ENCODE data around the gene ZNF341.
"Not testable (repeated sequence)": the region's sequence is repeated elsewhere in the genome, so short reads cannot be mapped to it uniquely, and the experiment has no call there.

The ZNF341 gene

DNA sequence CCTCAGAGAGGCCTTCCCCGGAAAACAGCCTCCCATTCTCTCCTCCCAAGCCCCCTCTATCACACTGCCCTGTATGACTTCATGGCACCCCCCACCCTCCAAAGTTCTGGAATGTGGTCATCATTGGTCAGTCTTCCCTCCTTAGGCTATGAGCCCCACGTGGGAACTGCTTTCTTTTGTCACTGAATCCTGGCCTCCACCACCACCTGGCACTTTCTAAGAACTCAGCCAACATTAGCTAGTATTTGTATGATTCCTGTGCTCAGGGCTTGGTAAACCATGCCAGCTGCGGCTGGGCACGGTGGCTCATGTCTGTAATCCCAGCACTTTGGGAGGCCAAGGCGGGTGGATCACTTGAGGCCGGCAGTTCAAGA, 37.2 kb upstream of the ZNF341 start:
- DNase-seq (ENCODE audit: low read depth) = no peak
- TF ChIP-seq CTCF (IDR thresholded peaks at IDR 0.05; ENCODE audit: control insufficient read depth, extremely low read depth, insufficient read depth) = no peak
- no peak overlapping the region for H3K4me3 ChIP-seq (ENCODE audit: low read depth, low read length)

DNA sequence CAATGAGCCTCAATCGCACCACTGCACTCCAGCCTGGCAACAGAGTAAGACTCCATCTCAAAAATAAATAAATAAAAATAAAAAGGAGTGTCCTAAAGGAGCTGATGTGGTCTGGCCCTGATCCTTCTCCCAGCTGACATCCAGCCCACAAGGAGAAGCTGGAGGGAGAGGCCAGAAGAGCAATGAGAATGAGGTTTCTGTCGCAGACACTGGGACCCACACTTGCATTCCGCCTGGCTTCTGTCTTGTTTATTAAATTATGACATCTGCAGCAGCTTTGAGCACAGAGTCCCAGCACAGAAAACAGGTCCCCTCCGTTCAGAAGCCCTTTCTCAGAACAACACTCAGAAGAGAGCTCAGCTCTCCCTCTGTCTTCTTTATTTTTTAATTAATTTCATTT, 35.3 kb upstream of the ZNF341 start:
- no peak for TF ChIP-seq CTCF (IDR thresholded peaks at IDR 0.05; ENCODE audit: control insufficient read depth, extremely low read depth, insufficient read depth)
- DNase-seq (ENCODE audit: low read depth) = no peak
- H3K4me3 ChIP-seq (ENCODE audit: low read depth, low read length) = no peak overlapping the region

GRCh38 chr20:33697129-33697528, 34.7 kb upstream of the ZNF341 start:
- TF ChIP-seq CTCF (IDR thresholded peaks at IDR 0.05; ENCODE audit: control insufficient read depth, extremely low read depth, insufficient read depth) = no peak
- DNase-seq (ENCODE audit: low read depth) = no peak

GRCh38 chr20:33698966-33699365, 32.8 kb upstream of the ZNF341 start:
- DNase-seq (ENCODE audit: low read depth); H3K4me3 ChIP-seq (ENCODE audit: low read depth, low read length): not testable (repeated sequence)

More at GRCh38 chr20:33697129-33697528, 34.7 kb upstream of the ZNF341 start:
- H3K4me3 ChIP-seq (ENCODE audit: low read depth, low read length) = no peak overlapping the region

DNA sequence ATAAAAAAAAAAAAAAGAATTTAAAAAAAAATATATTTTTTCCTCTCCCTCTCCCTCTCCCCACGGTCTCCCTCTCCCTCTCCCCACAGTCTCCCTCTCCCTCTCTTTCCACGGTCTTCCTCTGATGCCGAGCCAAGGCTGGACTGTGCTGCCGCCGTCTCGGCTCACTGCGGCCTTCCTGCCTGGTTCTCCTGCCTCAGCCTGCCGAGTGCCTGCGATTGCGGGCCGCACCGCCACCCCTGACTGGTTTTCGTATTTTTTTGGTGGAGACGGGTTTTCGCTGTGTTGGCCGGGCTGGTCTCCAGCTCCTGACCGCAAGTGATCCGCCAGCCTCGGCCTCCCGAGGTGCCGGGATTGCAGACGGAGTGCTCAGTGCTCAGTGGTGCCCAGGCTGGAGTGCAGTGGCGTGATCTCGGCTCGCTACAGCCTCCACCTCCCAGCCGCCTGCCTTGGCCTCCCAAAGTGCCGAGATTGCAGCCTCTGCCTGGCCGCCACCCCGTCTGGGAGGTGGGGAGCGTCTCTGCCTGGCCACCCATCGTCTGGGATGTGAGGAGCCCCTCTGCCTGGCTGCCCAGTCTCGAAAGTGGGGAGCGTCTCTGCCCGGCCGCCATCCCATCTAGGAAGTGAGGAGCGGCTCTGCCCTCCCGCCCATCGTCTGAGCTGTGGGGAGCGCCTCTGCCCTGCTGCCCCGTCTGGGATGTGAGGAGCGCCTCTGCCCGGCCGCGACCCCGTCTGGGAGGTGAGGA, 30.9 kb upstream of the ZNF341 start:
- H3K4me3 ChIP-seq (ENCODE audit: low read depth, low read length); DNase-seq (ENCODE audit: low read depth): not testable (repeated sequence)

DNA sequence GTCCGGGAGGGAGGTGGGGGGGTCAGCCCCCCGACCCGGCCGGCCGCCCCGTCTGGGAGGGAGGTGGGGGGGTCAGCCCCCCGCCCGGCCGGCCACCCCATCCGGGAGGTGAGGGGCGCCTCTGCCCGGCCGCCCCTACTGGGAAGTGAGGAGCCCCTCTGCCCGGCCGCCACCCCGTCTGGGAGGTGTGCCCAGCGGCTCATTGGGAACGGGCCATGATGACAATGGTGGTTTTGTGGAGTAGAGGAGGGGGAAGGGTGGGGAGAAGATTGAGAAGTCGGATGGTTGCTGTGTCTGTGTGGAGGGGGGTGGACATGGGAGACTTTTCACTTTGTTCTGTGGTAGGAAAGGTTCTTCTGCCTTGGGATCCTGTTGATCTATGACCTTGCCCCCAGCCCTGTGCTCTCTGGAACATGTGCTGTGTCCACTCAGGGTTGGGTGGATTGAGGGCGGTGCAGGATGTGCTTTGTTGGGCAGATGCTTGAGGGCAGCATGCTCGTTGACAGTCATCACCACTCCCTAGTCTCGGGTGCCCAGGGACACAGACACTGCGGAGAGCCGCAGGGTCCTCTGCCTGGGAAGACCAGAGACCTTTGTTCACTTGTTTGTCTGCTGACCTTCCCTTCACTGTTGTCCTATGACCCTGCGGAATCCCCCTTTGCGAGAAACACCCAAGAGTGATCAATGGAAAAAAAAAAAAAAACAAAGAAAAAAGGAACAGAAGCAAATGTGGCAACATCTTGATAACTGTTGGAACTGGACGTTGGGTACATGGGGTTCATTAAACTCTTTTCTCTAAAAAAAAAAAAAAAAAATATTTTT, 30.0 kb upstream of the ZNF341 start:
- TF ChIP-seq CTCF (IDR thresholded peaks at IDR 0.05; ENCODE audit: control insufficient read depth, extremely low read depth, insufficient read depth) = no peak
- no peak overlapping the region for H3K4me3 ChIP-seq (ENCODE audit: low read depth, low read length)
- DNase-seq (ENCODE audit: low read depth) = no peak

GRCh38 chr20:33702861-33703260, 28.9 kb upstream of the ZNF341 start:
- no peak for TF ChIP-seq CTCF (IDR thresholded peaks at IDR 0.05; ENCODE audit: control insufficient read depth, extremely low read depth, insufficient read depth)
- H3K4me3 ChIP-seq (ENCODE audit: low read depth, low read length) = no peak overlapping the region
- no peak for DNase-seq (ENCODE audit: low read depth)
